Effector memory CD8-positive, alpha-beta T cell (primary cell): Measurements from ENCODE around the gene ZNF579.
"Not testable (repeated sequence)": the region's sequence is repeated elsewhere in the genome, so short reads cannot be mapped to it uniquely, and the experiment has no call there.

Source experiments
- ATAC-seq: fragments of 150-1000 bp; cut with Tn5 transposase; replicated peaks from 2 replicates; pipeline ENCODE4 v1.10.0; 2021; ENCODE audit warnings: mild to moderate bottlenecking, moderate library complexity
- DNase-seq, 3 experiments: peaks; one replicate each; pipeline ENCODE4 v3.0.0; 2021
- H3K27ac Mint-ChIP-seq, 2 donors: one replicate each; pipeline ENCODE4 v1.8.0; 2022; ENCODE audit warnings: mild to moderate bottlenecking in 2 of 2, mixed read lengths in 2 of 2, moderate library complexity in 2 of 2
- H3K27me3 Mint-ChIP-seq, 2 donors: one replicate each; pipeline ENCODE4 v1.8.0; 2022; ENCODE audit warnings: mixed read lengths in 2 of 2
- H3K36me3 Mint-ChIP-seq: one replicate; pipeline ENCODE4 v1.8.0; 2022; ENCODE audit warnings: mild to moderate bottlenecking, moderate library complexity, mixed read lengths; ENCODE audit not compliant: insufficient read depth
- H3K4me1 Mint-ChIP-seq, 2 donors: one replicate each; pipeline ENCODE4 v1.8.0; 2022; ENCODE audit warnings: low read depth in 2 of 2, mixed read lengths in 2 of 2
- H3K4me3 Mint-ChIP-seq, 2 donors: one replicate each; pipeline ENCODE4 v1.8.0; 2022; ENCODE audit warnings: mild to moderate bottlenecking in 2 of 2, mixed read lengths in 2 of 2, moderate library complexity in 2 of 2
- H3K9me3 Mint-ChIP-seq, 2 donors: one replicate each; pipeline ENCODE4 v1.8.0; 2022; ENCODE audit warnings: mixed read lengths in 2 of 2

The ZNF579 gene

GRCh38 chr19:55544014-55544413 lies 36.6 kb downstream of the ZNF579 start:
- Mint-ChIP-seq H3K4me1 (no peaks in the 10 kb centered on the region), H3K36me3 (no peaks in the 10 kb centered on the region), H3K9me3 (no peaks in the 10 kb centered on the region), H3K4me3 (no peak overlapping the region), H3K27me3 (peaks cover 42 to 44% of the 10 kb centered on the region in 2 donors), H3K27ac (no peak overlapping the region)
- no peak for DNase-seq
- no peak for ATAC-seq

GRCh38 chr19:55543567-55543966 lies 37.1 kb downstream of the ZNF579 start:
- DNase-seq, result no peak
- no peak for ATAC-seq
- Mint-ChIP-seq H3K4me3 (no peak overlapping the region), H3K27ac (no peak overlapping the region), H3K27me3 (peaks cover 42 to 44% of the 10 kb centered on the region in 2 donors), H3K9me3 (no peaks in the 10 kb centered on the region), H3K36me3 (peaks cover 3% of the 10 kb centered on the region), H3K4me1 (no peaks in the 10 kb centered on the region)

GRCh38 chr19:55542292-55542855 lies 38.3 kb downstream of the ZNF579 start:
- H3K9me3 Mint-ChIP-seq, result no peaks in the 10 kb centered on the region
- no peak for ATAC-seq
- peaks cover 32 to 34% of the 10 kb centered on the region in 2 donors for H3K27me3 Mint-ChIP-seq
- no peak overlapping the region for H3K27ac Mint-ChIP-seq
- peaks cover 4% of the 10 kb centered on the region for H3K36me3 Mint-ChIP-seq
- no peak for DNase-seq
- H3K4me1 Mint-ChIP-seq, result no peaks in the 10 kb centered on the region
- no peak overlapping the region for H3K4me3 Mint-ChIP-seq

- no peak for ATAC-seq
- no peaks in the 10 kb centered on the region for H3K4me1 Mint-ChIP-seq
- H3K27ac Mint-ChIP-seq, result no peak overlapping the region
- H3K4me3 Mint-ChIP-seq, result no peak overlapping the region
- H3K36me3 Mint-ChIP-seq, result peaks cover 4% of the 10 kb centered on the region
- DNase-seq, result no peak
- peaks cover 19 to 24% of the 10 kb centered on the region in 2 donors for H3K27me3 Mint-ChIP-seq
- H3K9me3 Mint-ChIP-seq, result no peaks in the 10 kb centered on the region
Measured at GRCh38 chr19:55541091-55541490, 39.6 kb downstream of the ZNF579 start.

- Mint-ChIP-seq H3K4me1 (no peaks in the 10 kb centered on the region), H3K9me3 (no peaks in the 10 kb centered on the region), H3K27me3 (peaks cover 14 to 20% of the 10 kb centered on the region in 2 donors), H3K4me3 (no peak overlapping the region), H3K36me3 (peaks cover 4% of the 10 kb centered on the region), H3K27ac (no peak overlapping the region)
- ATAC-seq, result no peak
- DNase-seq, result no peak
Measured at GRCh38 chr19:55540619-55541018, 40.0 kb downstream of the ZNF579 start.

GRCh38 chr19:55539090-55539984 lies 41.3 kb downstream of the ZNF579 start:
- H3K9me3 Mint-ChIP-seq, result no peaks in the 10 kb centered on the region
- H3K36me3 Mint-ChIP-seq, result peaks cover 4% of the 10 kb centered on the region
- no peak overlapping the region for H3K4me3 Mint-ChIP-seq
- no peak overlapping the region for H3K27ac Mint-ChIP-seq
- DNase-seq (no peak), ATAC-seq (no peak)
- no peaks in the 10 kb centered on the region for H3K4me1 Mint-ChIP-seq
- peaks cover 9 to 11% of the 10 kb centered on the region in 2 donors for H3K27me3 Mint-ChIP-seq

GRCh38 chr19:55538132-55538531 lies 42.5 kb downstream of the ZNF579 start:
- H3K27ac Mint-ChIP-seq, result no peak overlapping the region
- DNase-seq, result no peak
- ATAC-seq, result no peak
- H3K9me3 Mint-ChIP-seq, result no peaks in the 10 kb centered on the region
- H3K4me3 Mint-ChIP-seq, result no peak overlapping the region
- peaks cover 7 to 10% of the 10 kb centered on the region in 2 donors for H3K27me3 Mint-ChIP-seq
- H3K4me1 Mint-ChIP-seq, result no peaks in the 10 kb centered on the region
- H3K36me3 Mint-ChIP-seq, result peaks cover 4% of the 10 kb centered on the region

- H3K4me1 Mint-ChIP-seq, result no peaks in the 10 kb centered on the region
- H3K36me3 Mint-ChIP-seq, result peaks cover 4% of the 10 kb centered on the region
- ATAC-seq, result no peak
- no peak overlapping the region for H3K27ac Mint-ChIP-seq
- H3K4me3 Mint-ChIP-seq, result no peak overlapping the region
- no peak for DNase-seq
- H3K9me3 Mint-ChIP-seq, result no peaks in the 10 kb centered on the region
- H3K27me3 Mint-ChIP-seq, result peaks cover 7 to 8% of the 10 kb centered on the region in 2 donors
Measured at GRCh38 chr19:55537741-55538111, 42.9 kb downstream of the ZNF579 start.

GRCh38 chr19:55536951-55537740 lies 43.5 kb downstream of the ZNF579 start, which contains the start of gene SBK2:
Gene SBK2, minus strand, starts transcription at chr19:55537133. Its CDS starts 839 bp downstream, at chr19:55536294.
- Mint-ChIP-seq H3K36me3 (peaks cover 4% of the 10 kb centered on the region), H3K4me3 (no peak within 1 kb of the TSS), H3K27me3 (peaks cover 7 to 8% of the 10 kb centered on the region in 2 donors), H3K27ac (no peak within 1 kb of the TSS), H3K9me3 (no peaks in the 10 kb centered on the region), H3K4me1 (no peaks in the 10 kb centered on the region)
- ATAC-seq (no peak), DNase-seq (no peak)

- Mint-ChIP-seq H3K27ac (no peak overlapping the region), H3K27me3 (peaks cover 7 to 8% of the 10 kb centered on the region in 2 donors), H3K36me3 (peaks cover 4% of the 10 kb centered on the region), H3K9me3 (no peaks in the 10 kb centered on the region), H3K4me3 (no peak overlapping the region), H3K4me1 (no peaks in the 10 kb centered on the region)
- DNase-seq, result no peak
- ATAC-seq, result no peak
Measured at GRCh38 chr19:55536366-55536765, 44.3 kb downstream of the ZNF579 start.

- H3K27ac Mint-ChIP-seq, result no peak overlapping the region
- no peak for ATAC-seq
Measured at GRCh38 chr19:55535965-55536350, 44.7 kb downstream of the ZNF579 start.

GRCh38 chr19:55535173-55535964 lies 45.3 kb downstream of the ZNF579 start:
- Mint-ChIP-seq H3K4me3 (no peak overlapping the region), H3K27ac (no peak overlapping the region), H3K9me3 (no peaks in the 10 kb centered on the region), H3K4me1 (no peaks in the 10 kb centered on the region), H3K36me3 (peaks cover 4% of the 10 kb centered on the region), H3K27me3 (peaks cover 7 to 8% of the 10 kb centered on the region in 2 donors)
- ATAC-seq (no peak), DNase-seq (no peak)

More at GRCh38 chr19:55535965-55536350, 44.7 kb downstream of the ZNF579 start:
- Mint-ChIP-seq H3K36me3 (peaks cover 4% of the 10 kb centered on the region), H3K9me3 (no peaks in the 10 kb centered on the region), H3K4me1 (no peaks in the 10 kb centered on the region), H3K27me3 (peaks cover 7 to 8% of the 10 kb centered on the region in 2 donors), H3K4me3 (no peak overlapping the region)
- DNase-seq, result no peak

GRCh38 chr19:55534280-55534679 lies 46.4 kb downstream of the ZNF579 start:
- DNase-seq, ATAC-seq, H3K27ac Mint-ChIP-seq, H3K4me1 Mint-ChIP-seq, H3K4me3 Mint-ChIP-seq, H3K9me3 Mint-ChIP-seq, H3K36me3 Mint-ChIP-seq, H3K27me3 Mint-ChIP-seq: not testable (repeated sequence)
